Measurements from ENCODE around the gene TIMM10.

TIMM10 gene

GRCh38 chr11:57566905-57567514, 36.5 kb upstream of the TIMM10 start:
- Histone ChIP-seq H3K36me3 (no peaks in the 10 kb centered on the region), H3K27me3 (no peaks in the 10 kb centered on the region; the same call in 1 of the 2 replicates), H3K9me3 (no peaks in the 10 kb centered on the region), H3K4me1 (no peaks in the 10 kb centered on the region), H3K4me3 (ENCODE audit: low read depth, low read length) (no peak overlapping the region)
- TF ChIP-seq CTCF (IDR thresholded peaks at IDR 0.05; ENCODE audit: low read depth, low read length) = no peak
- no peak for DNase-seq

GRCh38 chr11:57566005-57566904, 35.7 kb upstream of the TIMM10 start:
- no peak overlapping the region for H3K4me3 ChIP-seq (ENCODE audit: low read depth, low read length)
- no peak for TF ChIP-seq CTCF (IDR thresholded peaks at IDR 0.05; ENCODE audit: low read depth, low read length)
- no peaks in the 10 kb centered on the region; the same call in 1 of the 2 replicates for H3K27me3 ChIP-seq
- no peaks in the 10 kb centered on the region for H3K9me3 ChIP-seq
- no peaks in the 10 kb centered on the region for H3K4me1 ChIP-seq
- DNase-seq = no peak
- no peaks in the 10 kb centered on the region for H3K36me3 ChIP-seq

GRCh38 chr11:57562596-57562995, 32.0 kb upstream of the TIMM10 start:
- no peaks in the 10 kb centered on the region for H3K4me1 ChIP-seq
- H3K36me3 ChIP-seq = no peaks in the 10 kb centered on the region
- TF ChIP-seq CTCF (IDR thresholded peaks at IDR 0.05; ENCODE audit: low read depth, low read length) = no peak
- no peak for DNase-seq
- H3K27me3 ChIP-seq = no peaks in the 10 kb centered on the region
- no peaks in the 10 kb centered on the region for H3K9me3 ChIP-seq
- H3K4me3 ChIP-seq (ENCODE audit: low read depth, low read length) = no peak overlapping the region

GRCh38 chr11:57560146-57560545, 29.6 kb upstream of the TIMM10 start:
- no peaks in the 10 kb centered on the region for H3K27me3 ChIP-seq
- H3K9me3 ChIP-seq = no peaks in the 10 kb centered on the region
- no peaks in the 10 kb centered on the region for H3K36me3 ChIP-seq
- no peak overlapping the region for H3K4me3 ChIP-seq (ENCODE audit: low read depth, low read length)
- no peaks in the 10 kb centered on the region for H3K4me1 ChIP-seq
- no peak for TF ChIP-seq CTCF (IDR thresholded peaks at IDR 0.05; ENCODE audit: low read depth, low read length)
- DNase-seq = no peak

GRCh38 chr11:57556041-57556440, 25.5 kb upstream of the TIMM10 start:
- Histone ChIP-seq H3K27me3 (no peaks in the 10 kb centered on the region), H3K36me3 (no peaks in the 10 kb centered on the region), H3K4me3 (ENCODE audit: low read depth, low read length) (no peak overlapping the region), H3K9me3 (no peaks in the 10 kb centered on the region), H3K4me1 (no peaks in the 10 kb centered on the region)
- TF ChIP-seq CTCF (IDR thresholded peaks at IDR 0.05; ENCODE audit: low read depth, low read length) = no peak
- no peak for DNase-seq

GRCh38 chr11:57555393-57555792, 24.8 kb upstream of the TIMM10 start:
- no peak overlapping the region for H3K4me3 ChIP-seq (ENCODE audit: low read depth, low read length)
- no peak for TF ChIP-seq CTCF (IDR thresholded peaks at IDR 0.05; ENCODE audit: low read depth, low read length)
- no peaks in the 10 kb centered on the region for H3K4me1 ChIP-seq
- no peaks in the 10 kb centered on the region for H3K9me3 ChIP-seq
- no peaks in the 10 kb centered on the region for H3K36me3 ChIP-seq
- no peak for DNase-seq
- no peaks in the 10 kb centered on the region for H3K27me3 ChIP-seq

All from BE2C (cell line).